Neutrophil (primary cell): ENCODE data around the gene BTBD9.

Experiments used
- H3K27ac ChIP-seq: fragments of 200-600 bp; sonication (generic); 2 replicates; pipeline ENCODE4 v1.5.1; 2016; ENCODE audit warnings: mild to moderate bottlenecking, moderate library complexity
- H3K27me3 ChIP-seq: fragments of 200-600 bp; sonication (generic); 2 replicates; pipeline ENCODE4 v1.6.0; 2016; ENCODE audit warnings: mild to moderate bottlenecking
- H3K36me3 ChIP-seq: fragments of 200-600 bp; sonication (generic); 2 replicates; pipeline ENCODE4 v1.5.1; 2017
- H3K4me1 ChIP-seq, 2 experiments: fragments of 200-600 bp in 1 of 2; sonication (generic) in 1 of 2; 1 replicate in 1 of 2; 2 replicates in 1 of 2; pipeline versions ENCODE4 v1.5.1 to v1.6.1; 2013 to 2016; ENCODE audit warnings: low read depth in 1 of 2, low read length in 1 of 2, mild to moderate bottlenecking in 1 of 2, moderate library complexity in 1 of 2; ENCODE audit not compliant: control insufficient read depth in 1 of 2, insufficient read depth in 1 of 2
- H3K4me3 ChIP-seq, 2 experiments: fragments of 200-600 bp in 1 of 2; sonication (generic) in 1 of 2; 1 replicate in 1 of 2; 2 replicates in 1 of 2; pipeline ENCODE4 v1.5.1; 2013 to 2016; ENCODE audit warnings: low read depth in 1 of 2, low read length in 1 of 2, mild to moderate bottlenecking in 1 of 2, moderate library complexity in 1 of 2
- H3K9me3 ChIP-seq: fragments of 200-600 bp; sonication (generic); 2 replicates; pipeline ENCODE4 v1.5.1; 2016
- CTCF ChIP-seq: fragments of 200-600 bp; sonication (generic); IDR thresholded peaks from 2 replicates; pipeline ENCODE4 v1.5.1; 2016; ENCODE audit warnings: antibody characterized with exemption

Gene BTBD9

GRCh38 chr6:38436726-38437465, 202.8 kb downstream of the BTBD9 start:
- H3K27ac ChIP-seq = no peak overlapping the region
- H3K36me3 ChIP-seq = no peaks in the 10 kb centered on the region
- TF ChIP-seq CTCF = no peak
- H3K9me3 ChIP-seq = no peaks in the 10 kb centered on the region
- no peaks in the 10 kb centered on the region for H3K27me3 ChIP-seq
- no peak overlapping the region for H3K4me3 ChIP-seq
- peaks cover 0 to 5% of the 10 kb centered on the region in 2 experiments for H3K4me1 ChIP-seq

GRCh38 chr6:38435330-38435729, 204.4 kb downstream of the BTBD9 start:
- Histone ChIP-seq H3K4me1 (peaks cover 0 to 5% of the 10 kb centered on the region in 2 experiments), H3K27me3 (no peaks in the 10 kb centered on the region), H3K36me3 (no peaks in the 10 kb centered on the region), H3K27ac (no peak overlapping the region), H3K4me3 (no peak overlapping the region), H3K9me3 (no peaks in the 10 kb centered on the region)
- TF ChIP-seq CTCF = no peak

- TF ChIP-seq CTCF = no peak
- H3K36me3 ChIP-seq = no peaks in the 10 kb centered on the region
- H3K4me1 ChIP-seq = peaks cover 0 to 5% of the 10 kb centered on the region in 2 experiments
- H3K27me3 ChIP-seq = no peaks in the 10 kb centered on the region
- H3K4me3 ChIP-seq = no peak overlapping the region
- no peaks in the 10 kb centered on the region for H3K9me3 ChIP-seq
- H3K27ac ChIP-seq = no peak overlapping the region
These were observed 205.7 kb downstream of the BTBD9 start for GRCh38 chr6:38434051-38434450.

GRCh38 chr6:38432479-38432878, 207.2 kb downstream of the BTBD9 start:
- TF ChIP-seq CTCF = no peak
- Histone ChIP-seq H3K4me1 (no peaks in the 10 kb centered on the region), H3K9me3 (no peaks in the 10 kb centered on the region), H3K36me3 (no peaks in the 10 kb centered on the region), H3K4me3 (no peak overlapping the region), H3K27me3 (no peaks in the 10 kb centered on the region), H3K27ac (no peak overlapping the region)

GRCh38 chr6:38432079-38432478, 207.7 kb downstream of the BTBD9 start:
- no peaks in the 10 kb centered on the region for H3K4me1 ChIP-seq
- no peak for TF ChIP-seq CTCF
- no peak overlapping the region for H3K4me3 ChIP-seq
- H3K36me3 ChIP-seq = no peaks in the 10 kb centered on the region
- no peaks in the 10 kb centered on the region for H3K9me3 ChIP-seq
- no peaks in the 10 kb centered on the region for H3K27me3 ChIP-seq
- H3K27ac ChIP-seq = no peak overlapping the region
